OCI-LY3 (cell line): ENCODE data around the gene PAX2.

Experiments
- CTCF ChIP-seq: fragments of 200-600, 300-600 bp; sonication (generic); IDR thresholded peaks from 2 replicates; pipeline ENCODE4 v1.5.1; 2014; ENCODE audit warnings: antibody characterized with exemption, low read length, low read depth
- EZH2phosphoT487 ChIP-seq: fragments of 200-600 bp; shearing (Covaris generic); IDR thresholded peaks from 2 replicates; pipeline ENCODE4 v1.6.1; 2018; ENCODE audit warnings: antibody characterized with exemption, mixed run types, low read depth

- TF ChIP-seq CTCF (no peak), EZH2phosphoT487 (no peak)
These were observed 122.0 kb downstream of the PAX2 start for GRCh38 chr10:100867261-100867963.
